SK-N-SH treated with all-trans-retinoic acid at 6 μM for 48 hours (cell line): ENCODE data around the gene MYO1B.

ENCODE experiments used
- ARNTL ChIP-seq: fragments of 450-650 bp; formaldehyde crosslinking; IDR thresholded peaks from 2 replicates; pipeline ENCODE4 v1.5.0; 2020; ENCODE audit warnings: low read depth, mild to moderate bottlenecking, moderate library complexity, borderline replicate concordance
- BACH2 ChIP-seq: fragments of 250-450 bp; sonication (Bioruptor Pico); IDR thresholded peaks from 2 replicates; pipeline ENCODE4 v1.9.0; 2021; ENCODE audit warnings: mild to moderate bottlenecking, borderline replicate concordance
- TSHZ2 ChIP-seq: fragments of 250-450 bp; sonication (Bioruptor Pico); IDR thresholded peaks from 2 replicates; pipeline ENCODE4 v1.5.0; 2020; ENCODE audit warnings: mild to moderate bottlenecking, moderate library complexity
- ZFP30 ChIP-seq: fragments of 450-650 bp; formaldehyde crosslinking; IDR thresholded peaks from 2 replicates; pipeline ENCODE4 v1.5.0; 2022; ENCODE audit warnings: mild to moderate bottlenecking, moderate library complexity
- ZNF8 ChIP-seq: fragments of 450-650 bp; formaldehyde crosslinking; IDR thresholded peaks from 2 replicates; pipeline ENCODE4 v1.5.0; 2020; ENCODE audit warnings: mild to moderate bottlenecking, moderate library complexity

- TF ChIP-seq ZNF8 (CRISPR knock-in tag) (no peak), BACH2 (CRISPR knock-in tag) (no peak), ARNTL (CRISPR knock-in tag) (no peak), TSHZ2 (CRISPR knock-in tag) (no peak), ZFP30 (CRISPR knock-in tag) (no peak)
These were observed 165.6 kb downstream of the MYO1B start for GRCh38 chr2:191410646-191411436.
